Stimulated activated CD8-positive, alpha-beta memory T cell treated with anti-CD3 and anti-CD28 coated beads, Interleukin-15, amount 100 ng/mL, for 4 hours (primary cell): Measurements from ENCODE around the gene AP4B1.

Experiments used
- DNase-seq, 2 donors: peaks; one replicate each; pipeline ENCODE4 v3.0.0-alpha.2; 2020; ENCODE audit warnings: low read depth in 2 of 2

Gene AP4B1

GRCh38 chr1:113895098-113895497 is 9.5 kb downstream of the AP4B1 start:
- DNase-seq = no peak

DNA sequence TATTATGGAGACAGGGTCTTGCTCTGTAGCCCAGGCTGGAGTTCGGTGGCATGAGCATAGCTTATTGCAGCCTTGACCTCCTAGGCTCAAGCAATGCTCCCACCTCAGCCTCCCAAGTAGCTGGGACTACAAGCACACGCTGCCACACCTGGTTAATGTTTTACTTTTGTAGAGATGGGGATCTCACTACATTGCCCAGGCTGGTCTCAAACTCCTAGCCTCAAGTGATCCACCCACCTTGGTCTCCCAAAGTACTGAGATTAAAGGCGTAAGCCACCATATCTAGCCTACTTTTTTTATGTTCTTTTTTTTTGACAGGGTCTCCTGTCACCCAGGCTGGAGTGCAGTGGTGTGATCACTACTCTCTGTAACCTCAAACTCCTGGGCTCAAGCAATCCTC is 11.3 kb downstream of the AP4B1 start:
- DNase-seq = no peak

DNA sequence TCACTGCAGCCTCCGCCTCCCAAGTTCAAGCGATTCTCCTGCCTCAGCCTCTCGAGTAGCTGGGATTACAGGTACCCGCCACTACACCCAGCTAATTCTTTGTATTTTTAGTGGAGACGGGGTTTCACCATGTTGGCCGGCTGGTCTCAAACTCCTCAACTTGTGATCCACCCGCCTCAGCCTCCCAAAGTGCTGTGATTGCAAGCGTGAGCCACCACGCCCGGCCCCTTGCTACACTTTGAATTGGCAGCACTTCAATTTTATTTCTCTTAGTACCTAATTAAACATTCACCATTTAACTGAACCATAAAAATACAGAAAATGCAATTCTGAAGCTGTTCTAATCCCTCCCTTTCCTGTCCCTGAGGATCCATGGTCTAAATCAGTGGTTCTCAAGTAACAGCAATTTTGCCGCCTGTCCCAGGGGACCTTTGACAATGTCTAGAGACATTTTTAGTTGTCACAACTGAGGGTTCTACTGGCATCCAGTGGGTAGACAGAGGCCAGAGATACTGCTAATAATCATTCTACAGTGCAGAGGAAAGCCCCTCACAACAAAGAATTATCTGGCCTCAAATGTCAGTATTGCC is 12.9 kb downstream of the AP4B1 start:
- DNase-seq = no peak

DNA sequence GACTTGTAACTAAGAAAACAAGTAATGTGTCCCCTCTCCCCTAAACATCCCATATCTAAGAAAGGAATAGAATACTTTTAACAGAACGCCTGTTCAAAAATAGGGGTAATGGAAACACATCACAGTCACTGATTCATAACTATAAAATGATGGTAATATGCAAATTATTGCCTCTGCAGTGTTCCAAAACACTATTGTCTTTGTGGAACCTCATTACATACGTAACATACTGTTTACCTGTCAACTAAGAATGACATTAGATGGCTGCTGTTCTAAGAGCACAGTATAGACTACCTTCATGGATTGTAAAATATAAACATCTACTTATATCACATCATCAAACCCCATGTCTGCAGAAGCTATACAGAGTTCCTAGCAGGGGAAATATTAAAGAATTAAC is 13.8 kb downstream of the AP4B1 start:
- DNase-seq = no peak

DNA sequence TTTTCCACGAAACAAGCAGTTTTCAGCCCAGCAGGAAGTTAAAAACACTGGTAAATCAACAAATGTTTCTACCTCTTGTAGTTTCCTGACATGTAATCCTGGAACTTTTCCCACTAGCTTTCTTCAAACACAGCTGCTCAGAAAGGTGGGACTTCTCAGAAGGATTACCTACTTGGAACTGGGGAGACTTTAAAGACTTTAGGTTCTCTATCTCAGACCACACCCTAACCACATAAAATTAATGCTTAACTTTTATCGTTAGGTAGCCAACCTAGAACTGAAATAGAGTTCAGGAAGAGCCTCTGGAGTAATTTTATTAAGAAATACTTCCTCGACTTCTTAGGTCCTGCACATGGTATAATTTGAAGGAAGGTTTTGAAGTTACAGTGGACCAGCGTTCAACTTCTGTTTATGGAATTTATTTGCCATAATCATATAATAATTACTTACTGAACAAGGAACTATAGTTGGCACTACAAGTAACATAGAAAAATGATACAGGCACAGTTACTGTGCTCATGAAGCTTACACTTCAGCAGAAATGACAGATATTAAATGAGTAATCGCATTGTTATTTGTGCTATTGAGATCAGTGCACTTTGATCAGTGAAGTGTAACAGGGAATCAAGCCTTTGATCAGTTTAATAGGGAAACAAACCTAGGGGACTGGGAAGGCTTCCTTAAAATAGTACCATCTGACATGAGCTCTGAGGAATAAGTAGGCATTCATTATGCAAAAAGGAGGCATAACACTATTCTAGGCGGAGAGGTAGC is 17.0 kb downstream of the AP4B1 start, which contains the start of gene BCL2L15:
Gene BCL2L15, minus strand, starts transcription at position 180 of the 774 bp plus-strand sequence. CDS start 206 bp downstream, outside the sequence.
- no peak for DNase-seq

- DNase-seq = no peak
Measured at GRCh38 chr1:113886417-113887401, 17.9 kb downstream of the AP4B1 start.

GRCh38 chr1:113881661-113882060 is 22.9 kb downstream of the AP4B1 start:
- no peak for DNase-seq

- DNase-seq = no peak
Measured at GRCh38 chr1:113879739-113880038, 24.9 kb downstream of the AP4B1 start.

- no peak for DNase-seq
Measured at GRCh38 chr1:113876176-113876575, 28.4 kb downstream of the AP4B1 start.

GRCh38 chr1:113875714-113876113 is 28.9 kb downstream of the AP4B1 start:
- no peak for DNase-seq

DNA sequence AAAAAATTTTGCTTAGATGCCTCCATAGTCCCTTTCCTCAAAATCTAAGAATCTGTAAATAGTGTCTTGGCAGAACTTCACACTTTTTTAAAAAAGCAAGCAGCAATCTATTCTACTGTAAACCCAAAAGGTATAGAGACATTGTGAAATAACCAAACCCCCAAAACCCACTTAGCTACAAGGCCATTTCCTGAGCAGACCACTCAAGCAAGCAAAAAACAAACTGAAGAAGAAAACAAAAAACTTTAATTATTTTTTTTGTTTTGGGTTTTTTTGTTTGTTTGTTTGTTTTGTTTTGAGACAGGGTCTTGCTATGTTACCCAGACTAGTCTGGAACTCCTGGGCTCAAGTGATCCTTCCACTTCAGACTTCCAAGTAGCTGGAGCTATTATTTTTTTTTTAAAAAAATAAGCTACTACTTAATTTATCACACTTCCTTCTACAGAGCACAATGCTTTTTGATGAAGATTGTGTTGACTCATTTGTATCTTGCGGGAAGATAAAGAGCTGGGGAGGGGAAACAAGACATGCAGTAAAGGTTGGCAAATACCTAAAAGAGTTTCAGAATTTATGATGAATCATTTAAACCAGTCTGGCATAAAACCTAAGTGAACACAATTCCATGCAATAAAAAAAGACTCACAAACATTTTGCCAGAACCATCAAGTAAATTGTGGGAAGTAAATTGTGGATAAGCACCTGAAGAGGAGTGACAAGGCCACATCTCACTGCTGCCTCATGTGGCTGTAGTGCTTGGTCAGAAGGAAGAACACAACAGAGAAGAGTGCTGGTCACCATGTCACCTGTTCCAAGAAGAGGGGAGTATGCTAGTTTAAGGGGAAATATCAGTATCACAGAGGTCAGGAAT is 30.4 kb downstream of the AP4B1 start:
- DNase-seq = no peak

- DNase-seq = no peak
Measured at GRCh38 chr1:113872219-113872935, 32.2 kb downstream of the AP4B1 start.

DNA sequence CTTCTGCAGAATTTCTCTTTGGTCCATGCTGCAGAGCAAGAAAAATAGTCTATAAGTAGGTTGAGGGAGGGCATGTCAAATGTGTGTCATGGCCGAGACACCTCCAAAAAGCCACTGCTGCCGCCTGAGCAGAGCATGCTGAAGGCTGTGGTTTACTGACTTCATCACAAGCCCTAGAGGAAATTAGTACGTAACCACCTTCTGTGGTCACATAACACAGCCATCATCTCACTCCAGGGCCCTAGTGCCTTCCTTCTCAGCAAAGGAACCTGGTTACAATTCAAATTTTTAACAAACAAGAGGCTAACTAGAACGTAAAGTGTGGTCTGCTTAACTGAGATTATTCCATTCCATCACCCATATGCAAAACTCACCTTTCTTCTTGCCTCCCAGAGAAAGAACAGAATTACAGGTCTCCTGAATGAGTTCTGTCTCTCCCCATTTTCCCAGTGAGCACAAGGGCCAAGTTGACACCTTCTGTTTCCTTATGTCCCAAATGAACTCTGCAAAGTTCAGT is 32.9 kb downstream of the AP4B1 start, which contains the start of gene PTPN22:
Gene PTPN22, minus strand, starts transcription at position 116 of the 517 bp plus-strand sequence.
- DNase-seq = peak; percentile 55 to 80

- no peak for DNase-seq
Measured at GRCh38 chr1:113870778-113871177, 33.8 kb downstream of the AP4B1 start.

GRCh38 chr1:113868387-113869083 is 36.1 kb downstream of the AP4B1 start:
- no peak for DNase-seq

- no peak for DNase-seq
Measured at GRCh38 chr1:113861641-113862040, 43.0 kb downstream of the AP4B1 start.

- DNase-seq = no peak
Measured at GRCh38 chr1:113860891-113861290, 43.7 kb downstream of the AP4B1 start.

DNA sequence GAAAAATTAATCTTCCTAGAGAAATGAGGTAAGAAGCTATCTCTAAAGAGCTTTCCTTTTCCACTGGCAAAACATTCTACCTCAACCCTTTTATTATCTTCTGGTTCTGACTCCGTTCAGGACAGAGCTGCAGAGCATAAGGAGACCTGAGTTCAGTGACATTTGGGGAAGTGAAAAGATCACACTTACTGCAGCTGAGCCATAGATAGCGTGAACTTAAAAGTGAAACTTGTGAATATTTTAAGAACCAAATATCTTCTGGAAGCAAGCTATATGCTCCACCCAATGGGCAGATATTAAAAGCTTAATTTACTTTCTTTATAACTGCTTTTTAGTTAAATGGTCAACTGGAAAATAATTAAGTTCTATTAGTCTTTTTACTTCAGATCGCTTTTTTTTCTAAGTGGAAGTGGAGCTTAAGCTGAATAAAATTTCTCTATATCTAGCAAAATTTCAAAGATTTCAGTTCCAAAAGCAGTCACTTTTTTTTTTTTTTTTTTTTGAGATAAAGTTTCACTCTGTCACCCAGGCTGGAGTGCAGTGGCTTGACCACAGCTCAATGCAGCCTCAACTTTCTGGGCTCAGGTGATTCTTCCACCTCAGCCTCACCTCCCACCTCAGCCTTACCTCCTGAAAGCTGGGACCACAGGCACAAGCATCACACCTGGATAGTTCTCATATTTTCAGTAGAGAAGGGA is 45.0 kb downstream of the AP4B1 start:
- no peak for DNase-seq

DNA sequence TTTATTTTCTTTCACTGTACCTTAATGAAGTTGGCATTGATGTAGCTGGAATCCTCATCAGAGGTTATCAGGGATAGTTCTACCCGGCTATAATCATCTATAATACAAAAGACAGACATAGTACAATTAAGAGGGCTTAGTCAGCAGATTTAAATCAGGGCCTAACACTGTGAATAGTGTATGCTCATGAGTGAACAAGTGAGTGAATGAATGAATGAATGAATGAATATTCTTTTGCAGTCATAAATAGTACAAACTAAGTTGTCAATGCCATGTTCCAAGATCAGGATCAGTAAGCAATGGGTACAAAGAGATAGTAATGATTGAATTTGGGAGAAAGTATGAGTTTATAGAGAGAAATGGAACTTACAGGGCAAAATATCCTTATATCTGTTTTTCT is 45.6 kb downstream of the AP4B1 start:
- no peak for DNase-seq
